H1 (cell line): Measurements from ENCODE around the gene ARHGAP12. TPM values are rescaled to one million over a fixed set of nuclear protein-coding genes. Genes with fewer than 3 reads are reported as not detected.

ENCODE experiments used
- CTCF ChIA-PET: fragments of 300-600 bp; sonication (Branson Sonifier 250); formaldehyde crosslinking; loops from one replicate; lab custom pipeline; 2021; ENCODE audit not compliant: partially characterized antibody; lab: Charles Lee
- POLR2A ChIA-PET: fragments of 300-600 bp; sonication (Branson Sonifier 250); formaldehyde crosslinking; loops from one replicate; lab custom pipeline; 2021; ENCODE audit warnings: inconsistent platforms; ENCODE audit not compliant: partially characterized antibody; lab: Charles Lee
- DNase-seq, 2 experiments: peaks; one replicate each; pipeline versions ENCODE4 v3.0.0 to v3.0.0-alpha.2; 2010 to 2022; ENCODE audit warnings: low spot score in 2 of 2, low read depth in 1 of 2, mixed read lengths in 1 of 2
- FAIRE-seq: peaks from 2 replicates; lab custom pipeline; 2011; peaks lifted over from hg19 to GRCh38; lab: Jason Lieb, UNC
- H2AFZ ChIP-seq: 2 replicates; pipeline ENCODE4 v1.8.1; 2012; ENCODE audit warnings: low read length, inconsistent platforms
- H2AK5ac ChIP-seq: 2 replicates; pipeline ENCODE4 v1.6.1; 2013; ENCODE audit warnings: low read depth, low read length
- H2BK120ac ChIP-seq: replicated peaks from 2 replicates; pipeline ENCODE3; 2013; ENCODE audit warnings: low read depth, low read length, inconsistent platforms
- H2BK12ac ChIP-seq: 2 replicates; pipeline ENCODE4 v1.6.1; 2013; ENCODE audit warnings: low read depth, low read length
- H2BK15ac ChIP-seq: 2 replicates; pipeline ENCODE4 v1.6.1; 2013; ENCODE audit warnings: low read length
- H2BK20ac ChIP-seq: 2 replicates; pipeline ENCODE4 v1.6.1; 2013; ENCODE audit warnings: low read length
- H2BK5ac ChIP-seq: 2 replicates; pipeline ENCODE4 v1.6.1; 2013; ENCODE audit warnings: low read depth, low read length
- H3K14ac ChIP-seq: 2 replicates; pipeline ENCODE4 v1.6.1; 2013; ENCODE audit warnings: inconsistent platforms; ENCODE audit not compliant: insufficient read length
- H3K18ac ChIP-seq: 2 replicates; pipeline ENCODE4 v1.6.1; 2013; ENCODE audit warnings: low read length; ENCODE audit errors: extremely low read depth
- H3K23ac ChIP-seq: 2 replicates; pipeline ENCODE4 v1.6.1; 2013; ENCODE audit warnings: inconsistent platforms; ENCODE audit not compliant: insufficient read length
- H3K23me2 ChIP-seq: 2 replicates; pipeline ENCODE4 v1.6.1; 2013; ENCODE audit warnings: low read depth, low read length
- H3K27ac ChIP-seq: 2 replicates; pipeline ENCODE4 v1.6.1; 2011; ENCODE audit warnings: low read depth, low read length, inconsistent platforms
- H3K27me3 ChIP-seq, 4 experiments: replicated peaks in 1 of 4; 1 replicate in 1 of 4; 2 replicates in 3 of 4; pipeline versions ENCODE4 v1.6.1 to v1.8.1; 2011 to 2013; ENCODE audit warnings: low read length in 3 of 4, mild to moderate bottlenecking in 3 of 4, inconsistent platforms in 2 of 4, mixed read lengths in 2 of 4, moderate library complexity in 1 of 4; ENCODE audit not compliant: control insufficient read depth in 3 of 4, insufficient read depth in 3 of 4; ENCODE audit errors: extremely low read depth in 1 of 4
- H3K36me3 ChIP-seq, 4 experiments: 2 replicates each; pipeline versions ENCODE4 v1.6.1 to v1.8.1; 2011 to 2013; ENCODE audit warnings: mild to moderate bottlenecking in 4 of 4, low read length in 3 of 4, moderate library complexity in 2 of 4, control low read depth in 1 of 4, inconsistent platforms in 1 of 4; ENCODE audit not compliant: insufficient read depth in 4 of 4, control insufficient read depth in 2 of 4
- H3K4ac ChIP-seq: replicated peaks from 2 replicates; pipeline ENCODE3; 2013; ENCODE audit warnings: low read length, low read depth, mixed read lengths, inconsistent platforms; ENCODE audit not compliant: insufficient read length
- H3K4me1 ChIP-seq, 4 experiments: replicated peaks in 1 of 4; 1 replicate in 1 of 4; 2 replicates in 3 of 4; pipeline versions ENCODE4 v1.6.1 to v1.8.1; 2011 to 2013; ENCODE audit warnings: low read length in 3 of 4, inconsistent platforms in 2 of 4, mixed read lengths in 1 of 4; ENCODE audit not compliant: insufficient read depth in 4 of 4, control insufficient read depth in 3 of 4
- H3K4me2 ChIP-seq, 2 experiments: 2 replicates each; pipeline versions ENCODE4 v1.6.1 to v1.8.1; 2011 to 2013; ENCODE audit warnings: low read depth in 2 of 2, low read length in 2 of 2, control low read depth in 1 of 2, inconsistent platforms in 1 of 2, mild to moderate bottlenecking in 1 of 2; ENCODE audit not compliant: insufficient read depth in 1 of 2
- H3K4me3 ChIP-seq, 4 experiments: fragments of 200-600, 300-600 bp in 1 of 4; sonication (generic), shearing (Covaris generic), sonication (Bioruptor Twin) in 1 of 4; 2 replicates each; pipeline versions ENCODE4 v1.5.1 to v1.8.1; 2011 to 2016; ENCODE audit warnings: low read length in 4 of 4, low read depth in 3 of 4, control low read depth in 2 of 4, inconsistent platforms in 2 of 4, mild to moderate bottlenecking in 2 of 4, mixed read lengths in 1 of 4, moderate library complexity in 1 of 4; ENCODE audit not compliant: insufficient read depth in 2 of 4; ENCODE audit errors: extremely low read depth in 1 of 4
- H3K56ac ChIP-seq: replicated peaks from 2 replicates; pipeline ENCODE3; 2013; ENCODE audit warnings: low read depth, mild to moderate bottlenecking, mixed read lengths, low read length, inconsistent platforms; ENCODE audit not compliant: insufficient read length
- H3K79me1 ChIP-seq: 2 replicates; pipeline ENCODE4 v1.6.1; 2013; ENCODE audit warnings: low read depth, low read length, control low read depth
- H3K79me2 ChIP-seq, 2 experiments: 2 replicates each; pipeline versions ENCODE4 v1.6.1 to v1.8.1; 2012 to 2013; ENCODE audit warnings: low read length in 2 of 2, mild to moderate bottlenecking in 2 of 2, inconsistent platforms in 1 of 2; ENCODE audit not compliant: insufficient read depth in 2 of 2, control insufficient read depth in 1 of 2
- H3K9ac ChIP-seq, 4 experiments: replicated peaks in 1 of 4; 1 replicate in 1 of 4; 2 replicates in 3 of 4; pipeline versions ENCODE4 v1.6.1 to v1.8.1; 2011 to 2013; ENCODE audit warnings: low read depth in 3 of 4, low read length in 3 of 4, control low read depth in 2 of 4, mild to moderate bottlenecking in 2 of 4, moderate library complexity in 2 of 4, inconsistent platforms in 1 of 4; ENCODE audit errors: extremely low read depth in 1 of 4
- H3K9me3 ChIP-seq, 2 experiments: 2 replicates each; pipeline versions ENCODE4 v1.6.1 to v1.8.1; 2012 to 2013; ENCODE audit warnings: mild to moderate bottlenecking in 2 of 2, moderate library complexity in 2 of 2, control low read depth in 1 of 2, inconsistent platforms in 1 of 2, low read depth in 1 of 2, low read length in 1 of 2, mixed read lengths in 1 of 2; ENCODE audit not compliant: insufficient read depth in 2 of 2
- H4K20me1 ChIP-seq, 2 experiments: replicated peaks in 1 of 2; 2 replicates each; pipeline versions ENCODE3 to v1.8.1; 2011 to 2013; ENCODE audit warnings: inconsistent platforms in 2 of 2, low read length in 2 of 2, mild to moderate bottlenecking in 1 of 2; ENCODE audit not compliant: insufficient read depth in 2 of 2, control insufficient read depth in 1 of 2
- H4K5ac ChIP-seq: 2 replicates; pipeline ENCODE4 v1.6.1; 2013; ENCODE audit warnings: low read length, low read depth, mixed read lengths, inconsistent platforms; ENCODE audit not compliant: insufficient read length
- H4K8ac ChIP-seq: 2 replicates; pipeline ENCODE4 v1.8.0; 2013; ENCODE audit warnings: mild to moderate bottlenecking, moderate library complexity, low read length, inconsistent platforms; ENCODE audit not compliant: insufficient read depth; ENCODE audit errors: extremely low read depth
- H4K91ac ChIP-seq: replicated peaks from 2 replicates; pipeline ENCODE3; 2013; ENCODE audit warnings: low read length, mixed read lengths, inconsistent platforms; ENCODE audit not compliant: insufficient read length
- CBX5 ChIP-seq: fragments of 300-800, 300-1000 bp; sonication (generic); IDR thresholded peaks from 2 replicates; pipeline ENCODE4 v1.7.1; 2016; ENCODE audit warnings: antibody characterized with exemption, low read length, low read depth
- CHD1 ChIP-seq: IDR thresholded peaks from 2 replicates; pipeline ENCODE4 v1.6.1; 2012; ENCODE audit warnings: low read depth, low read length, improper control_type of control experiment
- CTCF ChIP-seq, 3 experiments: IDR thresholded peaks; 1 replicate in 2 of 3; 2 replicates in 1 of 3; pipeline versions ENCODE4 v1.5.1 to v1.6.1; 2011; ENCODE audit warnings: low read length in 3 of 3, mild to moderate bottlenecking in 3 of 3, inconsistent platforms in 2 of 3, low read depth in 1 of 3, moderate library complexity in 1 of 3; ENCODE audit not compliant: insufficient read depth in 1 of 3; ENCODE audit errors: control extremely low read depth in 1 of 3
- HDAC2 ChIP-seq, 2 experiments: fragments of 300-600 bp in 1 of 2; sonication (generic) in 1 of 2; IDR thresholded peaks; 2 replicates each; pipeline ENCODE4 v1.6.1; 2011 to 2012; ENCODE audit warnings: low read depth in 2 of 2, low read length in 2 of 2, mild to moderate bottlenecking in 2 of 2, moderate library complexity in 2 of 2, borderline replicate concordance in 1 of 2, inconsistent platforms in 1 of 2
- MAFK ChIP-seq: IDR thresholded peaks from 2 replicates; pipeline ENCODE4 v1.6.1; 2012; ENCODE audit warnings: low read depth, mild to moderate bottlenecking, improper control_type of control experiment, low read length
- RFX5 ChIP-seq: IDR thresholded peaks from 2 replicates; pipeline ENCODE4 v1.6.1; 2011; ENCODE audit warnings: low read depth, low read length, improper control_type of control experiment, borderline replicate concordance
- SIN3A ChIP-seq, 2 experiments: IDR thresholded peaks in 1 of 2; conservative IDR thresholded peaks in 1 of 2; 2 replicates each; pipeline ENCODE4 v1.6.1; 2011 to 2012; ENCODE audit warnings: low read length in 2 of 2, improper control_type of control experiment in 1 of 2, low read depth in 1 of 2, mild to moderate bottlenecking in 1 of 2
- SIRT6 ChIP-seq: IDR thresholded peaks from one replicate; pipeline ENCODE4 v1.7.1; 2012; ENCODE audit warnings: low read length, inconsistent platforms
- WGBS, 2 experiments: shearing (Covaris generic) in 1 of 2; methylation state at CpG; one replicate each; pipeline versions ENCODE4 v1.1.6 to v1.1.7; 2013 to 2015; ENCODE audit warnings: low lambda C conversion rate in 2 of 2, mixed read lengths in 2 of 2, inconsistent platforms in 1 of 2, low coverage in 1 of 2, missing lambda C conversion rate in 1 of 2; ENCODE audit not compliant: insufficient replicate concordance in 2 of 2, insufficient coverage in 1 of 2, insufficient read length in 1 of 2; ENCODE audit errors: extremely low coverage in 1 of 2, missing lambda C conversion rate in 1 of 2; 5-methylcytosine and 5-hydroxymethylcytosine counted together
- polyA plus RNA-seq, 7 experiments: library from polyadenylated mRNA; depleted of rRNA in 3 of 7; stranded (reverse) in 5 of 7; unstranded in 2 of 7; fragments of >200 nt in 5 of 7; fragments of 200-250 nt in 2 of 7; gene quantifications; 1 replicate in 5 of 7; 2 replicates in 1 of 7; 4 replicates in 1 of 7; pipeline versions ENCODE4 v1.2.1 to v1.2.3, GENCODE V29; 2011 to 2013; ENCODE audit warnings: missing spikeins in 2 of 7, mixed read lengths in 2 of 7
- total RNA-seq: library from RNA; stranded (reverse); fragmentation: NEBNext Ultra II Directional; extraction: Animal tissue kit (Norgen Biotek cat#: 25700); gene quantifications from 2 replicates; pipeline ENCODE4 v1.2.1, GENCODE V29; 2021

The ARHGAP12 gene
- total and polyA plus RNA-seq, 2 of the 8 experiments (the other 6 are each of a cell fraction or from before 2014, with no cell fraction given): 10.1 to 39.0 TPM

- FAIRE-seq (no peak), DNase-seq (peak in 1 of 2 experiments; percentile 71)
- H3K9ac ChIP-seq: peak overlapping the region; percentile 46 to 93 (median 87); a peak in 6 of 7 replicates
- H3K4me2 ChIP-seq: peak overlapping the region; percentile 81 to 88
- peaks cover 0 to 3% of the 10 kb centered on the region in 2 experiments; a peak in 1 of 4 replicates for H3K9me3 ChIP-seq
- H3K79me2 ChIP-seq: peaks cover 37 to 51% of the 10 kb centered on the region in 2 experiments
- H3K23me2 ChIP-seq: peaks cover 12% of the 10 kb centered on the region
- H2BK120ac ChIP-seq: no peak overlapping the region
- H4K91ac ChIP-seq: peak overlapping the region; percentile 79
- H3K4me1 ChIP-seq: peaks cover 0 to 7% (median 0%) of the 10 kb centered on the region in 4 experiments; a peak in 3 of 7 replicates
- H3K56ac ChIP-seq: peak overlapping the region; percentile 89
- H3K79me1 ChIP-seq: no peaks in the 10 kb centered on the region
- peak overlapping the region; percentile 43; the same call in 1 of the 2 replicates for H2BK12ac ChIP-seq
- H3K27me3 ChIP-seq: no peaks in the 10 kb centered on the region
- H2BK15ac ChIP-seq: 0 out of 2 replicates have a peak overlapping the region, but pooled peaks have one; percentile 18
- WGBS, 2 experiments: 3% methylated on average over 13 of the region's 58 CpGs; no CpG with 5 or more reads in 1 of the 2 experiments
- CTCF ChIA-PET: interaction anchor here (0.8 to 1.3 kb wide), 4 partner anchors 9 to 1176 kb away, joined by 3 to 4 read pairs (median 3); no protein-coding TSS in a partner anchor
- no peak overlapping the region for H2AFZ ChIP-seq
- no peak overlapping the region for H3K14ac ChIP-seq
- H4K20me1 ChIP-seq: peaks cover 4 to 6% of the 10 kb centered on the region in 2 experiments
- no peak overlapping the region for H2AK5ac ChIP-seq
- H3K4ac ChIP-seq: no peak overlapping the region
- H3K27ac ChIP-seq: peak overlapping the region; percentile 88; the same call in 1 of the 2 replicates
- no peaks in the 10 kb centered on the region; a peak in 1 of 8 replicates for H3K36me3 ChIP-seq
- no peak overlapping the region for H2BK20ac ChIP-seq
- no peak overlapping the region for H3K23ac ChIP-seq
- peak overlapping the region; percentile 79 for H4K5ac ChIP-seq
- H2BK5ac ChIP-seq: peak overlapping the region; percentile 89
- peak overlapping the region; percentile 81; the same call in 1 of the 2 replicates for H3K18ac ChIP-seq
- H4K8ac ChIP-seq: no peak overlapping the region; the same call in 1 of the 2 replicates
- POLR2A ChIA-PET: interaction anchor here (0.6 to 3.2 kb wide), 9 partner anchors 9 to 78 kb away, joined by 3 to 12 read pairs (median 3); no protein-coding TSS in a partner anchor
- peak overlapping the region; percentile 76 to 93 (median 83) for H3K4me3 ChIP-seq
- TF ChIP-seq MAFK (no peak), CTCF (IDR thresholded peaks at IDR 0.05; ENCODE audit: control extremely low read depth in 1 of 3, insufficient read depth in 1 of 3, low read depth in 1 of 3, low read length in 3 of 3) (peak; percentile 19 to 38 (median 31)), HDAC2 (IDR thresholded peaks at IDR 0.05; ENCODE audit: borderline replicate concordance in 1 of 2, low read depth in 2 of 2, low read length in 2 of 2) (peak in 1 of 2 experiments; percentile 86; a peak in 1 of 4 replicates), CBX5 (no peak), SIN3A (conservative IDR thresholded peaks at IDR 0.05 in 1 of 2, IDR thresholded peaks at IDR 0.05 in 1 of 2; ENCODE audit: low read depth in 1 of 2, low read length in 2 of 2) (0 out of 4 replicates have a peak, but pooled peaks of 1 of the 2 experiments have one; percentile 26), CHD1 (no peak), SIRT6 (no peak), RFX5 (no peak)
These were observed 615 bp downstream of the ARHGAP12 start for GRCh38 chr10:31927884-31928548.
